Left lung (tissue), 10 donors: Measurements from ENCODE around the gene APOL5. TPM values are rescaled to one million over a fixed set of nuclear protein-coding genes. Genes with fewer than 3 reads are reported as not detected.

Experiments
- ATAC-seq: fragments of 200-7000 bp; cut with Tn5 transposase; one replicate; pipeline ENCODE4 v1.9.1; 2020; ENCODE audit warnings: moderate library complexity
- DNase-seq, 4 donors: peaks; one replicate each; pipeline ENCODE4 v3.0.0-alpha.2; 2013 to 2020
- H3K27ac ChIP-seq, 2 donors: fragments of 200-600 bp; sonication (generic) in 1 of 2; one replicate each; pipeline versions ENCODE4 v1.5.0 to v1.8.0; 2020 to 2021
- H3K27me3 ChIP-seq, 2 donors: fragments of 200-600 bp; sonication (generic) in 1 of 2; one replicate each; pipeline versions ENCODE4 v1.5.0 to v1.8.0; 2020 to 2021
- H3K36me3 ChIP-seq, 2 donors: fragments of 200-600 bp; sonication (generic) in 1 of 2; one replicate each; pipeline versions ENCODE4 v1.5.0 to v1.8.0; 2020 to 2021
- H3K4me1 ChIP-seq, 2 donors: fragments of 200-600 bp; one replicate each; pipeline ENCODE4 v1.8.0; 2021
- H3K4me3 ChIP-seq, 2 donors: fragments of 200-600 bp; sonication (generic) in 1 of 2; one replicate each; pipeline versions ENCODE4 v1.5.0 to v1.8.0; 2020 to 2021; ENCODE audit warnings: mild to moderate bottlenecking in 1 of 2
- H3K9me3 ChIP-seq, 2 donors: fragments of 200-600 bp; sonication (generic) in 1 of 2; one replicate each; pipeline versions ENCODE4 v1.5.0 to v1.8.0; 2020 to 2021
- intact Hi-C, 2 donors: fragments of 100-400 bp; cut with DNase I; formaldehyde crosslinking; loops; one replicate each; pipeline versions ENCODE4 v1.11.2 to v1.14.2; 2022
- polyA plus RNA-seq, 6 donors: library from polyadenylated mRNA; unstranded; fragments of 120-200 nt; gene quantifications; one replicate each; pipeline ENCODE4 v1.2.1, GENCODE V29; 2013; ENCODE audit not compliant: insufficient read length in 6 of 6
- total RNA-seq, 2 donors: library from RNA; stranded (reverse); fragmentation: NEBNext Ultra II Directional; extraction: Animal tissue kit (Norgen Biotek cat#: 25700); gene quantifications; one replicate each; pipeline ENCODE4 v1.2.1, GENCODE V29; 2021
- TF ChIP-seq, protein P1 (sequence below), 2 donors: fragments of 200-600 bp; sonication (generic) in 1 of 2; IDR thresholded peaks; one replicate each; pipeline versions ENCODE4 v1.5.0 to v1.8.0; 2021; ENCODE audit warnings: antibody characterized with exemption in 2 of 2
- donor health status: DM: no; HTN: yes; CAD: no.
- donor health status: DM: no; HTN: no; CAD: no.

Gene APOL5
- total and polyA plus RNA-seq, 8 donors: 0.10 to 0.11 TPM; not detected in 6

DNA sequence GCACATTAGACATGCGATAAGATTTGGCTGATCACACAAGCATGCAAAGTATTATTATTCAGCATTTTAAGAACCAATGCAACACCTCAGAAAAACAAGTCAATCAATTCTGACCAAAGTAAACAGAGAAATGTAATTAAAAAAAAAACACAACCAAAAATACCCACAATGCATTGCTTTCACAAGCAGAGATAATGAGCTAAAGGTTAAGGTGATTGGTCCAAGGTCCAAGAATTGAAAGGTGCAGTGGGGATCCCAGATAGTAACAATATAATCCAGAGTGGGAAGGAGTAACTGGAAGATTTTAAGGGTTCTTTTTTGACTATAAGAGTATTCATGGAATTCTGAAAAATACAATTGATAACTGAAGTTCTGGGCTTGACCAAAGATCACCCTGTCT lies 39.0 kb downstream of the APOL5 start:
- DNase-seq: no peak
- no peak overlapping the region for H3K27ac ChIP-seq
- intact Hi-C loops: no loop called here
- no peaks in the 10 kb centered on the region for H3K9me3 ChIP-seq
- peaks cover 0 to 5% of the 10 kb centered on the region in 2 donors for H3K4me1 ChIP-seq
- H3K27me3 ChIP-seq: no peaks in the 10 kb centered on the region
- ATAC-seq: no peak
- H3K4me3 ChIP-seq: no peak overlapping the region
- peaks cover 0 to 4% of the 10 kb centered on the region in 2 donors for H3K36me3 ChIP-seq
- TF ChIP-seq, protein P1, sequence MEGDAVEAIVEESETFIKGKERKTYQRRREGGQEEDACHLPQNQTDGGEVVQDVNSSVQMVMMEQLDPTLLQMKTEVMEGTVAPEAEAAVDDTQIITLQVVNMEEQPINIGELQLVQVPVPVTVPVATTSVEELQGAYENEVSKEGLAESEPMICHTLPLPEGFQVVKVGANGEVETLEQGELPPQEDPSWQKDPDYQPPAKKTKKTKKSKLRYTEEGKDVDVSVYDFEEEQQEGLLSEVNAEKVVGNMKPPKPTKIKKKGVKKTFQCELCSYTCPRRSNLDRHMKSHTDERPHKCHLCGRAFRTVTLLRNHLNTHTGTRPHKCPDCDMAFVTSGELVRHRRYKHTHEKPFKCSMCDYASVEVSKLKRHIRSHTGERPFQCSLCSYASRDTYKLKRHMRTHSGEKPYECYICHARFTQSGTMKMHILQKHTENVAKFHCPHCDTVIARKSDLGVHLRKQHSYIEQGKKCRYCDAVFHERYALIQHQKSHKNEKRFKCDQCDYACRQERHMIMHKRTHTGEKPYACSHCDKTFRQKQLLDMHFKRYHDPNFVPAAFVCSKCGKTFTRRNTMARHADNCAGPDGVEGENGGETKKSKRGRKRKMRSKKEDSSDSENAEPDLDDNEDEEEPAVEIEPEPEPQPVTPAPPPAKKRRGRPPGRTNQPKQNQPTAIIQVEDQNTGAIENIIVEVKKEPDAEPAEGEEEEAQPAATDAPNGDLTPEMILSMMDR (IDR thresholded peaks at IDR 0.05): no peak

DNA sequence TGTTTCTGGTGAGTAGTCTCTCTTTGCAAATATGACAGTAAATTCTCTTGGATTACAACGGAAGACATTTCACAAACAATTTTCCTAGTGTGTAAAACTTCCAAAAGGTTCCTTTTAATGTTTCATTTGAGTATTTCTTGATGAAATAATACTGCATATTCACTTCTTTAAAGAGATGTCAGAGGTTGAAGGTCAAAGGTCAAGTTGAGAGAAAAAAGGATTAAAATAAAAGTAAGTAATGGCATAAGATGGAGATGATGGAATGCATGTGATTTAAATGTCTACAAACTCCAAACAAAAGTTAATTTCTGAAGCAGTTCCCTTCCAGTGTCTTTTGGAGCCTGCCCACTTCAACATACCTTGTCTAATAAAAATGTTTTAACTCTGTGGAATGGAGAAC lies 40.7 kb downstream of the APOL5 start:
- intact Hi-C loops: no loop called here
- Histone ChIP-seq H3K36me3 (peaks cover 0 to 4% of the 10 kb centered on the region in 2 donors), H3K27ac (no peak overlapping the region), H3K27me3 (no peaks in the 10 kb centered on the region), H3K4me1 (no peaks in the 10 kb centered on the region), H3K4me3 (no peak overlapping the region), H3K9me3 (no peaks in the 10 kb centered on the region)
- no peak for ATAC-seq
- TF ChIP-seq, protein P1 (IDR thresholded peaks at IDR 0.05): no peak
- DNase-seq: no peak

DNA sequence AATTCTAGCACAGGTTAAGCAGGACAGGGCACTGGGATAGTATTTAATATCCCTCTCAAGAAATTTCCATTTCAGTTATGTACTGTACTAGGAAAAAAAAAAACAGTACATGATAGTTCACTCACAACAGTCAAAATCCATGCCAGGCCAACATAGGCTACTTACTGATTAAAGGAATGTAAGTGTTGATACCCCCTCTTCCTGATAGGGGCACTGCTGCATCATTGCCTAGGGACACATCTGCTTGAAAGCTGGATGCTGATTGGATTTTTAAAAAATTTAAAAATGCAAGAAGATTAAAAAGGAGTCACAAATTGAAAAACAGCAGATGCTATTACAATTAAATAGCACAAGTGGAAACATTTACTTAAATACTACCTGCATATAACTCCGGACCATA lies 43.4 kb downstream of the APOL5 start:
- TF ChIP-seq, protein P1 (IDR thresholded peaks at IDR 0.05): no peak
- Histone ChIP-seq H3K36me3 (peaks cover 0 to 4% of the 10 kb centered on the region in 2 donors), H3K9me3 (no peaks in the 10 kb centered on the region), H3K27ac (no peak overlapping the region), H3K27me3 (no peaks in the 10 kb centered on the region), H3K4me3 (no peak overlapping the region), H3K4me1 (no peaks in the 10 kb centered on the region)
- DNase-seq: peak in 1 of 4 donors; percentile 29
- intact Hi-C loops: no loop called here
- peak; percentile 36 for ATAC-seq

DNA sequence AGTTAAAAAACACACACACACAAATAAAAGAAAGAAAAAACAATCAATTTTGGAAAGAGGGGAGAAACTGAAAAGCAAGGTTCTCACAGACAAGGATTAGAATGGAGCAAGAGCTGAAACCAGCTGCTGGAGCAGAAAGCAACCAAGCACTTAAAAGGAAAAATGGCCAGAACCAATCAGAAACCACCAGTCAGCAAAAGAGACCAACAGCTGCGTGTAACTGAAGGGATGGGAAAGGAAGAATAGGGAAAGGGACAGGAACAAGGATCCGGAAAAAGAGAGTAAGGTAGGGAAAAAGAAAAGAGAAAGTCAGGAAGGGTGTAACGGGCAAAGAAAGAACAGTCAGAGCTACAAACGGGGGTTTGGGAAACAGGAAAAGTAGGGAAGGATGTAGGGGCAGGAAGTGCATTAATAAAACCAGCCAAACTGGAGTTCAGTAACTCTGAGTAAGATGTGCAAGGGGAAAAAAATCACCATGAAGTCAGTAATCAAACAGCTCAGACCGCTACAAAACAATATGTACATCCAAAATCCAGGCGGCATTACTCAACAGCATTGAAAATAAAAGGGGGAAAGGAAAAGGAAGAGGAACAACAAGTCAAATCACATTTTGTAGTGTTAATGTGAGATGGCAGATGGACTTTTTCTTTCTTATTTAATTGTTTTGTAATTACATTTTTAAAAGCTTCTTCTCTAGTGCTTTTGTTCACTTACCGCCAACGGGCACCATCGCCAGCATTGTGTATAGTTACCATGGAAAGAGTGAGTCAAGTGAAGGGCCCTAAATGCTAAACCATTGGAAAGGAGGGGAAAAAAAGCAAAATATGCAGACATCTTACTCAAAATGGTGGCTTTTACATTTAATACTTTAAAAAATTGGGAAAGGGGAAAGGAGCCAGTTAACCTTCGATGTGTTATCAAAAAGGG lies 49.2 kb downstream of the APOL5 start:
- peak overlapping the region in 1 of 2 donors; percentile 20 for H3K27ac ChIP-seq
- H3K36me3 ChIP-seq: no peaks in the 10 kb centered on the region
- ATAC-seq (peak; percentile 22), DNase-seq (peak in 2 of 4 donors; percentile 25 to 47)
- intact Hi-C loops: no loop called here
- H3K4me3 ChIP-seq: no peak overlapping the region
- no peaks in the 10 kb centered on the region for H3K27me3 ChIP-seq
- TF ChIP-seq, protein P1 (IDR thresholded peaks at IDR 0.05): no peak
- H3K4me1 ChIP-seq: no peaks in the 10 kb centered on the region
- H3K9me3 ChIP-seq: no peaks in the 10 kb centered on the region

GRCh38 chr22:35769974-35770373 lies 52.3 kb downstream of the APOL5 start:
- TF ChIP-seq, protein P1 (IDR thresholded peaks at IDR 0.05): no peak
- ATAC-seq (no peak), DNase-seq (no peak)
- no peaks in the 10 kb centered on the region for H3K4me1 ChIP-seq
- H3K27ac ChIP-seq: no peak overlapping the region
- intact Hi-C loops: no loop called here
- H3K4me3 ChIP-seq: no peak overlapping the region
- no peaks in the 10 kb centered on the region for H3K27me3 ChIP-seq
- no peaks in the 10 kb centered on the region for H3K9me3 ChIP-seq
- no peaks in the 10 kb centered on the region for H3K36me3 ChIP-seq
